ENCODE data around the gene ARL6IP5.

ARL6IP5 gene

GRCh38 chr3:69058180-69058946 is 26.4 kb upstream of the ARL6IP5 start:
- TF ChIP-seq CTCF (IDR thresholded peaks at IDR 0.05; ENCODE audit: control insufficient read depth, extremely low read depth, insufficient read depth) = no peak
- no peak overlapping the region for H3K4me3 ChIP-seq (ENCODE audit: low read depth, low read length)
- DNase-seq (ENCODE audit: low read depth) = no peak

- no peak overlapping the region for H3K4me3 ChIP-seq (ENCODE audit: low read depth, low read length)
- no peak for DNase-seq (ENCODE audit: low read depth)
- no peak for TF ChIP-seq CTCF (IDR thresholded peaks at IDR 0.05; ENCODE audit: control insufficient read depth, extremely low read depth, insufficient read depth)
Measured at GRCh38 chr3:69058947-69059224, 25.9 kb upstream of the ARL6IP5 start.

GRCh38 chr3:69059688-69060087 is 25.0 kb upstream of the ARL6IP5 start:
- H3K4me3 ChIP-seq (ENCODE audit: low read depth, low read length) = no peak overlapping the region
- no peak for DNase-seq (ENCODE audit: low read depth)
- TF ChIP-seq CTCF (IDR thresholded peaks at IDR 0.05; ENCODE audit: control insufficient read depth, extremely low read depth, insufficient read depth) = no peak

- no peak overlapping the region for H3K4me3 ChIP-seq (ENCODE audit: low read depth, low read length)
- TF ChIP-seq CTCF (IDR thresholded peaks at IDR 0.05; ENCODE audit: control insufficient read depth, extremely low read depth, insufficient read depth) = no peak
- no peak for DNase-seq (ENCODE audit: low read depth)
Measured at GRCh38 chr3:69063636-69064035, 21.1 kb upstream of the ARL6IP5 start.

GRCh38 chr3:69065318-69065964 is 19.3 kb upstream of the ARL6IP5 start:
- H3K4me3 ChIP-seq (ENCODE audit: low read depth, low read length) = no peak overlapping the region
- TF ChIP-seq CTCF (IDR thresholded peaks at IDR 0.05; ENCODE audit: control insufficient read depth, extremely low read depth, insufficient read depth) = no peak
- DNase-seq (ENCODE audit: low read depth) = no peak

GRCh38 chr3:69066121-69066520 is 18.6 kb upstream of the ARL6IP5 start:
- no peak for DNase-seq (ENCODE audit: low read depth)
- no peak for TF ChIP-seq CTCF (IDR thresholded peaks at IDR 0.05; ENCODE audit: control insufficient read depth, extremely low read depth, insufficient read depth)
- H3K4me3 ChIP-seq (ENCODE audit: low read depth, low read length) = no peak overlapping the region

- DNase-seq (ENCODE audit: low read depth) = no peak
- TF ChIP-seq CTCF (IDR thresholded peaks at IDR 0.05; ENCODE audit: control insufficient read depth, extremely low read depth, insufficient read depth) = no peak
- no peak overlapping the region for H3K4me3 ChIP-seq (ENCODE audit: low read depth, low read length)
Measured at GRCh38 chr3:69072928-69073327, 11.8 kb upstream of the ARL6IP5 start.

Measured in LNCaP clone FGC (cell line).